Hepatocyte (in vitro differentiated cells): ENCODE measurements around the gene STK10. TPM values are rescaled to one million over a fixed set of nuclear protein-coding genes. Genes with fewer than 3 reads are reported as not detected.

Experiments
- DNase-seq: peaks from one replicate; pipeline ENCODE4 v3.0.0-alpha.2; 2016; ENCODE audit warnings: low spot score
- H2AFZ ChIP-seq: fragments of 200-600 bp; sonication (generic); 2 replicates; pipeline ENCODE4 v1.6.0; 2016; ENCODE audit warnings: antibody characterized with exemption, mild to moderate bottlenecking
- H3K27ac ChIP-seq: fragments of 200-600 bp; sonication (generic); 2 replicates; pipeline ENCODE4 v1.5.1; 2016; ENCODE audit warnings: mild to moderate bottlenecking
- H3K27me3 ChIP-seq: fragments of 200-600 bp; sonication (generic); 2 replicates; pipeline ENCODE4 v1.6.1; 2016
- H3K36me3 ChIP-seq: fragments of 200-600 bp; sonication (generic); replicated peaks from 2 replicates; pipeline ENCODE4 v1.5.1; 2016; ENCODE audit warnings: low read depth; ENCODE audit not compliant: insufficient read depth
- H3K4me1 ChIP-seq: fragments of 200-600 bp; sonication (generic); 2 replicates; pipeline ENCODE4 v1.5.1; 2016; ENCODE audit warnings: mild to moderate bottlenecking, moderate library complexity; ENCODE audit not compliant: insufficient read depth
- H3K4me2 ChIP-seq: fragments of 200-600 bp; sonication (generic); 2 replicates; pipeline ENCODE4 v1.6.0; 2016
- H3K4me3 ChIP-seq: fragments of 200-600 bp; sonication (generic); 2 replicates; pipeline ENCODE4 v1.5.1; 2016; ENCODE audit warnings: mild to moderate bottlenecking
- H3K79me2 ChIP-seq: fragments of 200-600 bp; sonication (generic); 2 replicates; pipeline ENCODE4 v1.6.0; 2017; ENCODE audit warnings: mild to moderate bottlenecking
- H3K9me2 ChIP-seq: fragments of 200-600 bp; sonication (generic); replicated peaks from 2 replicates; pipeline ENCODE4 v1.6.0; 2017; ENCODE audit warnings: mild to moderate bottlenecking; ENCODE audit not compliant: insufficient read depth
- H3K9me3 ChIP-seq: fragments of 200-600 bp; sonication (generic); 2 replicates; pipeline ENCODE4 v1.5.1; 2016; ENCODE audit warnings: low read depth, mild to moderate bottlenecking
- H4K20me1 ChIP-seq: fragments of 200-600 bp; sonication (generic); 2 replicates; pipeline ENCODE4 v1.6.0; 2016; ENCODE audit warnings: mild to moderate bottlenecking; ENCODE audit not compliant: insufficient read depth, poor library complexity, severe bottlenecking
- CTCF ChIP-seq: fragments of 200-600 bp; sonication (generic); IDR thresholded peaks from 2 replicates; pipeline ENCODE4 v1.5.1; 2016; ENCODE audit warnings: antibody characterized with exemption, mild to moderate bottlenecking; ENCODE audit not compliant: poor library complexity
- EZH2 ChIP-seq: fragments of 200-600 bp; sonication (generic); IDR thresholded peaks from 2 replicates; pipeline ENCODE4 v1.6.1; 2016; ENCODE audit warnings: antibody characterized with exemption, mild to moderate bottlenecking, borderline replicate concordance
- EZH2phosphoT487 ChIP-seq: fragments of 200-600 bp; sonication (generic); IDR thresholded peaks from one replicate; pipeline ENCODE4 v1.6.1; 2018; ENCODE audit warnings: antibody characterized with exemption, mild to moderate bottlenecking, low read depth, moderate library complexity; ENCODE audit not compliant: unreplicated experiment, severe bottlenecking
- WGBS: methylation state at CpG from one replicate; pipeline ENCODE4 v1.1.6; 2016; ENCODE audit warnings: low lambda C conversion rate; ENCODE audit errors: missing lambda C conversion rate; 5-methylcytosine and 5-hydroxymethylcytosine counted together
- polyA plus RNA-seq: library from polyadenylated mRNA; unstranded; fragments of >200 nt; fragmentation: Nextera tagmentation; extraction: Ambion mirVana; gene quantifications from 2 replicates; pipeline ENCODE4 v1.2.1, GENCODE V29; 2016
- total RNA-seq: library from RNA; depleted of rRNA; stranded (reverse); fragments of >200 nt; gene quantifications from 2 replicates; pipeline ENCODE4 v1.2.3, GENCODE V29; 2014

STK10 gene
- total and polyA plus RNA-seq, 2 experiments from 2014 or later, result 11.3 to 19.3 TPM

GRCh38 chr5:172045315-172045632 lies 142.8 kb downstream of the STK10 start:
- Histone ChIP-seq H2AFZ (no peak overlapping the region), H3K4me3 (no peak overlapping the region), H3K4me2 (no peak overlapping the region), H3K27me3 (no peaks in the 10 kb centered on the region), H3K36me3 (no peaks in the 10 kb centered on the region), H3K9me3 (no peaks in the 10 kb centered on the region), H3K27ac (no peak overlapping the region), H4K20me1 (no peaks in the 10 kb centered on the region), H3K79me2 (no peaks in the 10 kb centered on the region), H3K4me1 (no peaks in the 10 kb centered on the region), H3K9me2 (no peaks in the 10 kb centered on the region)
- TF ChIP-seq EZH2 (no peak), CTCF (no peak), EZH2phosphoT487 (no peak)
- WGBS, result 85% methylated on average over 7 of the region's 7 CpGs
- no peak for DNase-seq

- Histone ChIP-seq H3K27me3 (no peaks in the 10 kb centered on the region), H4K20me1 (no peaks in the 10 kb centered on the region), H3K4me2 (no peak overlapping the region), H3K9me2 (no peaks in the 10 kb centered on the region), H3K79me2 (no peaks in the 10 kb centered on the region), H3K4me3 (no peak overlapping the region), H3K4me1 (no peaks in the 10 kb centered on the region), H3K9me3 (no peaks in the 10 kb centered on the region), H3K36me3 (no peaks in the 10 kb centered on the region), H2AFZ (no peak overlapping the region), H3K27ac (no peak overlapping the region)
- no peak for DNase-seq
- no peak for TF ChIP-seq EZH2
- no peak for TF ChIP-seq EZH2phosphoT487
- TF ChIP-seq CTCF, result no peak
- WGBS, result 88% methylated on average over 14 of the region's 14 CpGs
These were observed 143.3 kb downstream of the STK10 start for GRCh38 chr5:172044631-172045314.

GRCh38 chr5:172043865-172044264 lies 144.2 kb downstream of the STK10 start:
- H3K4me1 ChIP-seq, result no peaks in the 10 kb centered on the region
- H3K4me2 ChIP-seq, result no peak overlapping the region
- WGBS, result 98% methylated on average over 13 of the region's 13 CpGs
- H3K36me3 ChIP-seq, result no peaks in the 10 kb centered on the region
- no peak for TF ChIP-seq CTCF
- no peak for TF ChIP-seq EZH2
- no peak for TF ChIP-seq EZH2phosphoT487
- no peaks in the 10 kb centered on the region for H4K20me1 ChIP-seq
- H3K79me2 ChIP-seq, result no peaks in the 10 kb centered on the region
- no peaks in the 10 kb centered on the region for H3K27me3 ChIP-seq
- H3K4me3 ChIP-seq, result no peak overlapping the region
- no peaks in the 10 kb centered on the region for H3K9me2 ChIP-seq
- H2AFZ ChIP-seq, result no peak overlapping the region
- no peak overlapping the region for H3K27ac ChIP-seq
- no peaks in the 10 kb centered on the region for H3K9me3 ChIP-seq
- no peak for DNase-seq

GRCh38 chr5:172042183-172042582 lies 145.8 kb downstream of the STK10 start:
- H4K20me1 ChIP-seq, result no peaks in the 10 kb centered on the region
- H3K9me2 ChIP-seq, result no peaks in the 10 kb centered on the region
- H3K79me2 ChIP-seq, result no peaks in the 10 kb centered on the region
- H3K27me3 ChIP-seq, result no peaks in the 10 kb centered on the region
- TF ChIP-seq EZH2phosphoT487, result no peak
- TF ChIP-seq EZH2, result no peak
- no peak for TF ChIP-seq CTCF
- no peak overlapping the region for H3K27ac ChIP-seq
- no peaks in the 10 kb centered on the region for H3K36me3 ChIP-seq
- H3K9me3 ChIP-seq, result no peaks in the 10 kb centered on the region
- H3K4me1 ChIP-seq, result no peaks in the 10 kb centered on the region
- no peak for DNase-seq
- H2AFZ ChIP-seq, result no peak overlapping the region
- WGBS, result 92% methylated on average over 13 of the region's 13 CpGs
- no peak overlapping the region for H3K4me3 ChIP-seq
- H3K4me2 ChIP-seq, result no peak overlapping the region
